SJSA1 (cell line): ENCODE results near the gene THBS3. TPM values are rescaled to one million over a fixed set of nuclear protein-coding genes. Genes with fewer than 3 reads are reported as not detected.
"Not testable (repeated sequence)": the region's sequence is repeated elsewhere in the genome, so short reads cannot be mapped to it uniquely, and the experiment has no call there.

Experiments
- DNase-seq, 2 experiments: peaks; one replicate each; pipeline ENCODE4 v3.0.0-alpha.2; 2015 to 2020; ENCODE audit warnings: low spot score in 2 of 2, low read depth in 1 of 2
- H3K27ac ChIP-seq: fragments of 250-450 bp; sonication (Bioruptor Pico); 2 replicates; pipeline ENCODE4 v1.5.1; 2020; ENCODE audit warnings: mild to moderate bottlenecking, moderate library complexity
- H3K27me3 ChIP-seq: fragments of 250-450 bp; sonication (Bioruptor Pico); replicated peaks from 2 replicates; pipeline ENCODE4 v1.5.1; 2020; ENCODE audit warnings: mild to moderate bottlenecking, moderate library complexity
- H3K36me3 ChIP-seq: fragments of 250-450 bp; sonication (Bioruptor Pico); 2 replicates; pipeline ENCODE4 v1.5.1; 2020; ENCODE audit warnings: mild to moderate bottlenecking
- H3K4me1 ChIP-seq: fragments of 250-450 bp; sonication (Bioruptor Pico); replicated peaks from 2 replicates; pipeline ENCODE4 v1.6.1; 2021; ENCODE audit warnings: mild to moderate bottlenecking
- H3K4me3 ChIP-seq: fragments of 250-450 bp; sonication (Bioruptor Pico); 2 replicates; pipeline ENCODE4 v1.5.1; 2020; ENCODE audit warnings: mild to moderate bottlenecking
- H3K9me3 ChIP-seq: fragments of 250-450 bp; sonication (Bioruptor Pico); replicated peaks from 2 replicates; pipeline ENCODE4 v1.5.1; 2020; ENCODE audit warnings: mild to moderate bottlenecking
- total RNA-seq: library from RNA; depleted of rRNA; stranded (reverse); fragments of >200 nt; shearing (Covaris generic); gene quantifications from 2 replicates; pipeline ENCODE4 v1.2.3, GENCODE V29; 2014

The THBS3 gene
- total RNA-seq, 1 experiment from 2014 or later, result 5.4 TPM

DNA sequence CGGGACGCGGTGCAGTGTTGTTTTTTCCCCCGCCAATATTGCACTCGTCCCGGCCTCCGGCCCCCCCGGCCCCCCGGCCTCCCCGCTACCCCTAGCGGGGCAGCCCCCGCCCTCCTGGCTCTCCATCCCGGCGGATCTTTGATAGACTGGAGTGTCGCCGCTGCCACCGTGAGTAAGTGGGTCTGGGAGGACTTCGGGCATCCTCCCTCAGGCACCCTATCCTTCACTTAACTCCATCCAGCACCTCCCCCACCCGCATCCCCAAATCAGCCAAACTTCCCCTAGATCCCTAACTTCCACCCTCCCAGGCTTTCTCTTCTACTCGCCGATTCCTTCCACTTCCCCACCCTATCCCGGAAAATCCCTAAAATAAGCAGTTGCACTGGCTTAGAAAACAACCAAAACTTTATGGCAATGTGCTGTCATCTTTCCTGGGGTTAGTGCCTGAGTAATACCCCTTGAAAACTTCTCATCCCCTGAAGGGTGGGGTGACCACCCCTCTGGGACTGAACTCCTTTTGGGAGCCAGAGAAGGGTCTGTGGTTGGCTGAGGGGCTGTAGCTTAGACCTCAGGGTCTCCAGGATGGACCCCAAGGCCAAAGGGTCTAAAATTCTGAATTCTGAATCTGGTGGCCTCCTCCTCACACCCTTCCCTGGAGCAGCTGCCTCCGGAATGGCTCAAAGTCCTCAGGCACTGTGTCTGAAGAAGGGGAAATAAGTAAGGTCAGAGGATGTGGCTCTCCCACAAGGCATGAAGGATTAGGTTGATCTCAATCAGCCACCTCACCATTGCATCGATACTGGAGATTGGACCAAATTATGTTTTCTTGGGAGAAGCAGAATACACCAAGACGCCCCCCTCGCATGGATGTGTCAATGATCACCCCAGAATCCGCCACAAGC is 12.2 kb downstream of the THBS3 start:
- no peaks in the 10 kb centered on the region for H3K9me3 ChIP-seq
- H3K36me3 ChIP-seq, result peaks cover 33% of the 10 kb centered on the region
- no peaks in the 10 kb centered on the region for H3K27me3 ChIP-seq
- peak overlapping the region; percentile 79; the same call in 1 of the 2 replicates for H3K27ac ChIP-seq
- no peak for DNase-seq
- peaks cover 34% of the 10 kb centered on the region for H3K4me1 ChIP-seq
- H3K4me3 ChIP-seq, result peak overlapping the region; percentile 40

DNA sequence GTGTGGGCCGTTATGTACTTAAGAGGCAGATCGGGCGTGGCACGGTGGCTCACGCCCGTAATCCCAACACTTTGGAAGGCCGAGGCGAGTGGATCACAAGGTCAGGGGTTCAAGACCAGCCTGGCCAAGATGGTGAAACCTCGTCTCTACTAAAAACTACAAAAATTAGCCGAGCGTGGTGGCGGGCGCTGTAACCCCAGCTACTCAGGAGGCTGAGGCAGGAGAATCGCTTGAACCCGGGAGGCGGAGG is 13.8 kb downstream of the THBS3 start:
- not testable (repeated sequence) for H3K27me3 ChIP-seq, DNase-seq, H3K9me3 ChIP-seq
- H3K4me1 ChIP-seq, result peaks cover 34% of the 10 kb centered on the region
- peak overlapping the region; percentile 40 for H3K4me3 ChIP-seq
- peaks cover 24% of the 10 kb centered on the region for H3K36me3 ChIP-seq
- peak overlapping the region; percentile 79 for H3K27ac ChIP-seq

DNA sequence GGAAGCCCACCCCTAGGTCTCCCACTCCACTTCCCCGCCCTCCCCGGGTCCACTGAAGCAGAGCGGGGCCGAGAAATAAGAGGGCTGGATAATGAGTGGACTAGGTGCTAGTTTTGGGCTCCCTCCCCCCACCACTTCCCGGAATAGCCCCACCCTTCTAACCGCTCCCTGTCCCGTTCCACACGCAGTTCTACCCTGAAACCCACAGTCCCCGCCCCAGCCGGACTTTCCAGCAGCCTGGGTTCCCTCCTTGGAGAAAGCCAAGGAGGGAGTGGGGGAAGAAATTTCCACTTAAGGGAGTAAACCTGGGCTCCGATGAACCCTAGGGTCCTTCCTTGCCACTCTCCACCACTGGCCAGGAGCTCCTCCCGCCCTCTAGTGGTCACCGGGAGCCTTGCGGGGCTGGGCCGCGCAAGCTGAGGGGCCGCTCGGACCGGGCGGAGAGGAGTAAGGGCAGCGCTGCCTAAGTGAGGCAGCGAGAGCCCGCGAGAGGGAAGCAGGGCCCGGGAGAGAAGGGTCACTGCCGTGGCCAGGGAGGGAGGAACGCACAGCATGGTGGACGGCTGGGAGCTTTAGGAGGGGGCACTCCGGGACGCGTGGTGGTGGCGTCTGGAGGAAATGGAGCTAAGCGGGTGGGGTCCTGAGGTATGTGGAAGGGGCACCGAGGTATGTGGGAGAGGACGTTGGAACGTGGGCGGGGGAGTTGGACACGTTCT is 14.3 kb downstream of the THBS3 start:
- H3K4me1 ChIP-seq, result peaks cover 34% of the 10 kb centered on the region
- no peaks in the 10 kb centered on the region for H3K9me3 ChIP-seq
- H3K4me3 ChIP-seq, result peak overlapping the region; percentile 40
- DNase-seq, result peak; percentile 93 to 98
- peaks cover 21% of the 10 kb centered on the region for H3K36me3 ChIP-seq
- H3K27me3 ChIP-seq, result no peaks in the 10 kb centered on the region
- H3K27ac ChIP-seq, result peak overlapping the region; percentile 79

DNA sequence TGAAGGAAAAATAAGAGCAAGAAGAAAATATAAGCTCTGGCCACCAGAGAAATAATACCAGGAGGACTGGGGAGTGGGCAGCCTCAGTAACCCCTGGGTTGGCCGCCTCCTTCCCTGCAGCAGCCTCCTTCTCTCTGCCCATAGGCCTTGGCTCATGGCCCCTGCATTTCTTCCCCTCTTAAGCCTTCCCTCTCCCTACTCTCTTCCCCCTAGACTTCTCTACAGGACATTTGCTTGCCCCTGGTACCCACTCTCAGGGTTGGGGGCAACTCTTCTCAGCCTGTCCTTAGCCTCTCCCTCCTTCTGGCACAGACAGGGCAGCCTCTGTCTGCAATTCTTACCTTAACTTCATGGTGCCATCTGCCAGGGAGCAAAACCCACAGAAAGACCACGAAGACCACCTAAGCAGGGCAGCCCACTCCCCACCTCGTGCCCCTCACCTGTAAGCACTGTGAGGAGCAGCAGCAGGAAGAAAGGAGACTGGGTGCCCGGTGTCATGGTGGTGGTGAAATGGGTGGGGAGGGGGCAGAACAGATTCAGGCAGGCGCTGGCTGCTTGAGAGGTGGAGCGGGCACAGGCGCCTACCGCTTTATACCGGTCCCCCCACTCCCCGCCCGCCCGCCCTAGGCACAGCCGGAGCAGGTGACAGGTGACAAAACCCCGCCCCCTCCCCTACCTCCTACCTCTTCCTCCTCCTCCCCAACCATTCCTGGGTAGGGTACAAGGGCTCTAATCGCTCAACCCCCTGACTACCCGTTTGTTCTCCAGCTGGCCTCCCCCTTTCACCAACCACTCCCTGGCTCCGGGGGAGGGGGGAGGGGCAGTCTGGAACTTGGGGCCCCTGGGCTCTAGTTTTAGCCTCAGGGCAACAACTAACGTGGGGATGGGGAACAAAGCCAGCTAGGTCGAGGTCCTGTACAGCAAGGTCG is 15.1 kb downstream of the THBS3 start:
- peaks cover 12% of the 10 kb centered on the region for H3K36me3 ChIP-seq
- H3K27me3 ChIP-seq, result no peaks in the 10 kb centered on the region
- peak overlapping the region; percentile 40 for H3K4me3 ChIP-seq
- no peaks in the 10 kb centered on the region for H3K9me3 ChIP-seq
- peak in 1 of 2 experiments; percentile 56 for DNase-seq
- peak overlapping the region; percentile 79 for H3K27ac ChIP-seq
- H3K4me1 ChIP-seq, result peaks cover 34% of the 10 kb centered on the region

DNA sequence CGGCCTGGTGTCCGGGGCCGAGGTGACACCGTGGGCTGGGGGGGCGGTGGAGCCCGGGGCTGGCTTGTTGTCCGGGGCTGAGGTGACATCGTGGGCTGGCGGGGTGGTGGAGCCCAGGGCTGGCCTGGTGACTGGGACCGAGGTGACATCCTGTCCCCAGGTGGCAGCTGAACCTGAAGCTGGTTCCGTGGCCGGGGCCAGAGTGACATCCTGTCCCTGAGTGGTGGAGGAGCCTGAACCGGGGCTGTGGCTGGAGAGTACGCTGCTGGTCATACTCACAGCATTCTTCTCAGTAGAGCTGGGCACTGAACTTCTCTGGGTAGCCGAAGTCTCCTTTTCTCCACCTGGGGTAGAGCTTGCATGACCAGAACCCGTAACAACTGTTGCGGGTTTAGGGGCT is 15.8 kb downstream of the THBS3 start:
- no peaks in the 10 kb centered on the region for H3K27me3 ChIP-seq
- DNase-seq, result no peak
- no peak overlapping the region for H3K4me3 ChIP-seq
- no peaks in the 10 kb centered on the region for H3K9me3 ChIP-seq
- H3K36me3 ChIP-seq, result peaks cover 5% of the 10 kb centered on the region
- peaks cover 34% of the 10 kb centered on the region for H3K4me1 ChIP-seq
- no peak overlapping the region for H3K27ac ChIP-seq

DNA sequence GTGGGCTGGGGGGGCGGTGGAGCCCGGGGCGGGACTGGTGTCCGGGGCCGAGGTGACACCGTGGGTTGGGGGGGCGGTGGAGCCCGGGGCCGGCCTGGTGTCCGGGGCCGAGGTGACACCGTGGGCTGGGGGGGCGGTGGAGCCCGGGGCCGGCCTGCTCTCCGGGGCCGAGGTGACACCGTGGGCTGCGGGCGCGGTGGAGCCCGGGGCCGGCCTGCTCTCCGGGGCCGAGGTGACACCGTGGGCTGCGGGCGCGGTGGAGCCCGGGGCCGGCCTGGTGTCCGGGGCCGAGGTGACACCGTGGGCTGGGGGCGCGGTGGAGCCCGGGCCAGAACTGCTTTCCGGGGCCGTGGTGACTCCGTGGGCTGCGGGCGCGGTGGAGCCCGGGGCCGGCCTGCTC is 17.8 kb downstream of the THBS3 start:
- H3K4me1 ChIP-seq, result peaks cover 22% of the 10 kb centered on the region
- not testable (repeated sequence) for H3K36me3 ChIP-seq, DNase-seq, H3K27ac ChIP-seq, H3K9me3 ChIP-seq, H3K27me3 ChIP-seq, H3K4me3 ChIP-seq

DNA sequence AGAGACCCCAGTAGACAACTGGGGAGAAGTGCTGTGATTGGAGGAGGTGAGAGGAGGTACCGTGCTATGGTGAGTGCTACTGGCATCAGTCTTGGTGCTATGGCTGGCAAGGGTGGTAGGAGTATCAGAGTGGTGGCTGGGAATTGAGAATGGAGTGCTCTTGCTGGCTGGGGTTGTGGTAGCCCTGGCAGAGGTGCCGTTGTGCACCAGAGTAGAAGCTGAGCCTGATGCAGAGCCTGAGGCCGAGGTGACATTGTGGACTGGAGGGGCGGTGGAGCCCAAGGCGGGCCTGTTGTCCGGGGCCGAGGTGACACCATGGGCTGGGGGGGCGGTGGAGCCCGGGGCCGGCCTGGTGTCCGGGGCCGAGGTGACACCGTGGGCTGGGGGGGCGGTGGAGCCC is 19.4 kb downstream of the THBS3 start:
- Histone ChIP-seq H3K27me3 (no peaks in the 10 kb centered on the region), H3K4me3 (no peak overlapping the region), H3K27ac (no peak overlapping the region), H3K36me3 (no peaks in the 10 kb centered on the region), H3K9me3 (no peaks in the 10 kb centered on the region), H3K4me1 (peaks cover 8% of the 10 kb centered on the region)
- no peak for DNase-seq

DNA sequence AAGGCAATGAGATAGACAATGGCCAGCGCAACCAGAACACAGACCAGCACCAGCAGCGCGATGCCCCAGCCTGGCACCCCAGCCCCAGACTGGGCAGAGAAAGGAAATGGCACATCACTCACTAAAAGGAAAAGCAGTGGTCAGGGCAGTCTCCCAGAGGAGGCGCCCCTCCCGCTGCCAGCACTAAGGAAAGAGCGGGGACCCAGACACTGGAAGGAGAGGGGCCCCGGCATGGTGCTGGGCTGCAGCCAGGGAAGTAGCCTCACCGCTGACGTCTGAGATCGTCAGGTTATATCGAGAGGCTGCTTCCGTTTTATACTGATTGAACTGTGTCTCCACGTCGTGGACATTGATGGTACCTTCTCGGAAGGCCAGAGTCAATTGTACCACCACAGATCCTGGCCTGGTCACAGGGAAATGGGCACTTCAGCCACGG is 20.2 kb downstream of the THBS3 start:
- no peak overlapping the region for H3K4me3 ChIP-seq
- no peak for DNase-seq
- H3K4me1 ChIP-seq, result peaks cover 2% of the 10 kb centered on the region; the same call in 1 of the 2 replicates
- no peaks in the 10 kb centered on the region for H3K9me3 ChIP-seq
- no peak overlapping the region for H3K27ac ChIP-seq
- no peaks in the 10 kb centered on the region for H3K36me3 ChIP-seq
- no peaks in the 10 kb centered on the region for H3K27me3 ChIP-seq

DNA sequence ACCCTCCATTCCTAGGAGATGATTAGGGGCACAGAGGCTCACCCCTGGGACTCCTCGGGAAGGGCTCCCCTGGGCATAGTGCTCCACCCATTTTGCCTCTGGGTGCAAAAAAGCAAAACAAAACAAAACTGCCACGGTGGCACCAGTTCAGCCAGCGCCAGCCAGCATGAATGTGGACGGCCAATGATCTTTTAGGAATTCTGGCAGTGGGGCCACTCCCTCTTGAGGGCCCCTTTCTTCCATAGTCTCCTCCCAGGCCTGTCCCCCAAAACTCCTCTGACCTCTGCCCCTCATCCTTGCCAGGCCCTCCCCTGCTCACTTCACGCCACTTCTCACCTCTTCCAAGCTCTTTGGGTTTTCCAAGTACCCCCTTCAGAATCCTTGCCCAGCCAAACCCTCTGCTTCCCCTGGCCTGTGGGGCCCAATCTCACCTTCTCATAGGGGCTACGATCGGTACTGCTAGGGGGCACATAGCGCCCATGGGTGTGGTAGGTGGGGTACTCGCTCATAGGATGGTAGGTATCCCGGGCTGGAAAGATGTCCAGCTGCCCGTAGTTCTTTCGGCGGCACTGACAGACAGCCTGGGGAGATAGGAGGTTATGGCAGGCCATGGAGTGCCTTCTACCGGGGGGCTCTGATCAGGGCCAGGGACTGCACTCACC is 20.8 kb downstream of the THBS3 start:
- Histone ChIP-seq H3K9me3 (no peaks in the 10 kb centered on the region), H3K27ac (no peak overlapping the region), H3K4me3 (no peak overlapping the region), H3K4me1 (no peaks in the 10 kb centered on the region), H3K27me3 (no peaks in the 10 kb centered on the region), H3K36me3 (no peaks in the 10 kb centered on the region)
- no peak for DNase-seq

DNA sequence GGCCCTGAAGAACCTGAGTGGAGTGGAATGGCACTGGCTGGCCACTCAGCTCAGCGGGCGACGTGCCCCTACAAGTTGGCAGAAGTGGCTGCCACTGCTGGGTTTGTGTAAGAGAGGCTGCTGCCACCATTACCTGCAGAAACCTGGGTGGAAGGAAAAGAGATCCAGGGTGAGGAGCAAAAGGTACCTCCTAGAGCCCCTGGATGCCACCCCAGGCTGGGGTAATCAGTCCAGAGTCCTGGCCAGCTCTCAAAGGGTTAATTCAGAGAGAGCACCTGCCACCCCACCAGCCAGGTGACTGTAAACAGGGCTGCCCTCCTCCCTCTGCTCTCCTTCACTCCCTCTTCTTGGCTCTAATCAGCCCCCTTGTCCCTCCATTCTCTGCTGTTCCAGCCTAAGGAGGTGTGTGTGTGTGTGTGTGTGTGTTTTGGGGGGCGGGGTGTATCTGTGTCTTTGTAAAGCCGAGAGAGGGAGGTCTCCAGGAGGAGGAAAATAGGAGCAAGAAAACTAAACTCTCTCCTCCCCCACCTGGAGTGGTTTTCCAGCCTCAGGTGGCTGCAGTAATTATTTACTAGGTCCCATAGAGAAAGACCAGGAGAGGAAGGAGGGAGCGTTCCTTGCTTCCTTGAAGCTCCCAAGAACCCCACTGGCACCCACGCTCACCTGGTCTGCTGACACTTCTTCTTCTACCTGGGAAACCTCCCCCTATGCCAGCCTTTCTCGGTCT is 21.5 kb downstream of the THBS3 start:
- DNase-seq, result no peak
- Histone ChIP-seq H3K9me3 (no peaks in the 10 kb centered on the region), H3K27ac (no peak overlapping the region), H3K27me3 (no peaks in the 10 kb centered on the region), H3K4me3 (no peak overlapping the region), H3K4me1 (no peaks in the 10 kb centered on the region), H3K36me3 (no peaks in the 10 kb centered on the region)

DNA sequence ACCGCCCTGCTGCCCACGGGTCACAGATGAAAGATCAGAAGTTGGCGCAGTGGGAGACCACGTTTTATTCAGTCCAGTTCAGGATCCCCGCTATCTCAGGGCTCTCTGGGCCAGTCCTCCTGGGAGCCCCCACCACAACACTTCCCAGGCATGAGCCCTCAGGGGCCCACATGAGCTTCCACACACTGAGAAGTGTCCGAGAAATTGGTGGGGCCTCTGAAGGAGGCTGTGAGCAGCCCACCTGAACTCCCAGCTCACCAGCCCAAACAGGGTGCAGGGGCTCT is 22.0 kb downstream of the THBS3 start:
- H3K27ac ChIP-seq, result no peak overlapping the region
- H3K36me3 ChIP-seq, result no peaks in the 10 kb centered on the region
- H3K27me3 ChIP-seq, result no peaks in the 10 kb centered on the region
- no peaks in the 10 kb centered on the region for H3K9me3 ChIP-seq
- no peak for DNase-seq
- no peaks in the 10 kb centered on the region for H3K4me1 ChIP-seq
- H3K4me3 ChIP-seq, result no peak overlapping the region

DNA sequence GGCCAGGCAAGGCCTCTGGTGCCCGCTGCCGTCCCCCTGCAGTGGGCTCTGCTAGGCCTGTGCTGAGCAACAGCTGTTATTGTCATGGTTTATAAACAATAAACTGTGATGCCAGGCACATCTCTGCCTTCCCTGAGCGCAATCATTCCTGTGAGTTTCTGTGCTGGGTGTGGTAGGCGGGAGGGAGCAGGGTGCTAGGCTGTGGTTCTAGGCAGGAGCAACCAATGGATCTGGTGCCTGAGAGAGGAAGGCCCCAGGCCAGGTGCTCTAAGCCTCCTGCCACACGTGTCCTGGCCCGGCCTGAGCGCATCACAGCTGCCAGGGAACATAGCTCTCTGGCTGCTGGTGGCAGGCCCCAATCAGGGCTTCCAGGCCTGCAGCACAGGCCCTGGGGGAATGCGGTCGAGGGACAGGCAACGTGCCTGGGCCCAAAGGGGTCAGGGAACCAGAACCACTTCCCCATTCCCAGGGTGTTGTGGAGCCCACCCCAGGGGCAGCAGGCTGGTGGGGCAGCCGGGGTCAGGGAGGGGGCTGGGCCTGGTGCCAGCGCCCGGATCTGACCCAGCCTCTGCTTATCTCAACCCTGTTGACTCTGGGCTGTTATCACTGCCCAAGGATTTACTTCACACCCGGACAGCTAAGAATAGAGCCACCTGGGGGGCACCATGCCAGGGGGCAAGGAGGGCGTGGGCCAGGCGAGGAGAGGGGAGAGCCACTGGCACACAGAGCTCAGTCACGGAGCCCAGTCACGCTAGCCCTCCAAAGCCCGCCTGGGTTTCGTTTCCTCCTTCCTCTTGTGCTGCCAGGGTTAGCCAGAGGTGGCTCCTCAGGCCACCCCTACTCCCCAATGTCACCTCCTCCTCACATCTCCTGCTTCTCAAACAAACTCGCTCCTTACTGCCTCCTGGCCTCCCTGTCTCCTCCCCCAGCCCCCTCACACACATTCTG is 22.6 kb downstream of the THBS3 start:
- H3K27ac ChIP-seq, result no peak overlapping the region

More for the DNA sequence above, 22.6 kb downstream of the THBS3 start:
- Histone ChIP-seq H3K9me3 (no peaks in the 10 kb centered on the region), H3K4me3 (no peak overlapping the region), H3K27me3 (no peaks in the 10 kb centered on the region), H3K36me3 (no peaks in the 10 kb centered on the region), H3K4me1 (no peaks in the 10 kb centered on the region)
- DNase-seq, result no peak
